Measurements from ENCODE around the gene CFAP77.

DNA sequence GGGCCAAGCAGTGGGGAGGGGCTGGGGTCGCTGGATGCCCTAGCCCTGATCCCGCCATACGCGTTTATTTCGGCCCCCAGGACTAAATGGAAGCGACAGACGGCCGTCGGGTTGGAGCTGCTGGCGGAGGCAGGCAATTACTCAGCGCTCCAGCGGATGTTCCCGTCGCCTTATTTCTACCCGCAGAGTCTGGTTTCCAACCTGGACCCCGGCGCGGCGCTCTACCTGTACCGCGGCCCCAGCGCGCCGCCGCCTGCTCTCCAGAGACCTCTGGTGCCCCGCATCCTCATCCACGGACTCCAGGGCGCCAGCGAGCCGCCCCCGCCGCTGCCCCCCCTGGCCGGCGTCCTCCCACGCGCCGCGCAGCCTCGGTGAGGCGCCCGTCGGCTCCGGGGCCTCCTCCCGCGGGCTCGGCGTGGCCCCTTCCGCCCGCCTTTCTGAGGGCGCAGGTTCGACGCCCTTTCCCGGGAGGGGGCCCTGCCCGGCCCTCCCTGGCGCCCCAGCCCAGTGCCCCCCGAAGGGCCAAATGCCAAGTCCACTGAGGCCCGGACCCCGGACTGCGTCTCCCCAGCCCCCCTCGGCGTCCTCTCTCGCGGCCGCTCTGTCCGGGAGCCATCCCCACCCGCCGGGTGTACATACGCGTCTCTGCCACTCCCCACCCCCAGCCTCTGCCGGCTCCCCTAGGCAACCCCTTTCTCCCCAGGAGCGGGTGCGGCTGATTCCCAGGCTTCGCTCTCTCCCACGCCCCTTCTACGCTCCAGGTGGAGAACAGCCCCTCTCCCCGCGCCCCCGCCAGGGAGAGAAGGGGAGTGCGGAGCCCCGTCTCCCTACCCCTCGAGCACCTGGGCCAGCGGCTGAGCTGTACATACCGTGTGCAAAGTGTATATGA is 179.4 kb downstream of the CFAP77 start:
- TF ChIP-seq, protein P1, sequence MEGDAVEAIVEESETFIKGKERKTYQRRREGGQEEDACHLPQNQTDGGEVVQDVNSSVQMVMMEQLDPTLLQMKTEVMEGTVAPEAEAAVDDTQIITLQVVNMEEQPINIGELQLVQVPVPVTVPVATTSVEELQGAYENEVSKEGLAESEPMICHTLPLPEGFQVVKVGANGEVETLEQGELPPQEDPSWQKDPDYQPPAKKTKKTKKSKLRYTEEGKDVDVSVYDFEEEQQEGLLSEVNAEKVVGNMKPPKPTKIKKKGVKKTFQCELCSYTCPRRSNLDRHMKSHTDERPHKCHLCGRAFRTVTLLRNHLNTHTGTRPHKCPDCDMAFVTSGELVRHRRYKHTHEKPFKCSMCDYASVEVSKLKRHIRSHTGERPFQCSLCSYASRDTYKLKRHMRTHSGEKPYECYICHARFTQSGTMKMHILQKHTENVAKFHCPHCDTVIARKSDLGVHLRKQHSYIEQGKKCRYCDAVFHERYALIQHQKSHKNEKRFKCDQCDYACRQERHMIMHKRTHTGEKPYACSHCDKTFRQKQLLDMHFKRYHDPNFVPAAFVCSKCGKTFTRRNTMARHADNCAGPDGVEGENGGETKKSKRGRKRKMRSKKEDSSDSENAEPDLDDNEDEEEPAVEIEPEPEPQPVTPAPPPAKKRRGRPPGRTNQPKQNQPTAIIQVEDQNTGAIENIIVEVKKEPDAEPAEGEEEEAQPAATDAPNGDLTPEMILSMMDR (conservative IDR thresholded peaks at IDR 0.05; ENCODE audit: low read depth, low read length) = no peak
- TF ChIP-seq EZH2 (IDR thresholded peaks at IDR 0.05; ENCODE audit: low read length, unreplicated experiment) (no peak), EZH2phosphoT487 (IDR thresholded peaks at IDR 0.05; ENCODE audit: borderline replicate concordance, low read length) (no peak)

All from PC-3 (cell line).